Fibroblast of skin of abdomen (primary cell): ENCODE data around the gene TAPBPL.
"Not testable (repeated sequence)": the region's sequence is repeated elsewhere in the genome, so short reads cannot be mapped to it uniquely, and the experiment has no call there.

Experiments used
- DNase-seq: peaks from one replicate; pipeline ENCODE4 v3.0.0-alpha.2; 2013

TAPBPL gene

DNA sequence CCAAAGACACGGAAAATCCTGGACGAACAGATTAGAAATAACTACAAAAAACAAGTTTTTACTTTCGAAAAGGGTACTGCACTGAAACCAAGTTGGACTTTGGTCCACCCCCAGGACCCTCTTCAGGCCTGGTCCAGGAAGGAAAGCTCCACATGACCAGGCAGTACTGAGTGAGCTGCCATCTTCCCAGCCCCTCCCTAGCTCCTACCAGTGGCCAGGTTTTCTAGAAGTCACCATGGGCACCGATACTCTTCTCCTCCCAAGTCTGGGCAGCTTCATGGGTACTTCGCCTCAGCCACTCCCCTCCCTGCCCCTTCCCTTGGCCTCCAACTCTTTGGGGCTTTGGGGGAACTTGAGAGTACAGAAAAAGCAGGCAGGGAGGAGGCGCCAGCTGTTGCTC lies 12.0 kb downstream of the TAPBPL start:
- DNase-seq, result no peak

DNA sequence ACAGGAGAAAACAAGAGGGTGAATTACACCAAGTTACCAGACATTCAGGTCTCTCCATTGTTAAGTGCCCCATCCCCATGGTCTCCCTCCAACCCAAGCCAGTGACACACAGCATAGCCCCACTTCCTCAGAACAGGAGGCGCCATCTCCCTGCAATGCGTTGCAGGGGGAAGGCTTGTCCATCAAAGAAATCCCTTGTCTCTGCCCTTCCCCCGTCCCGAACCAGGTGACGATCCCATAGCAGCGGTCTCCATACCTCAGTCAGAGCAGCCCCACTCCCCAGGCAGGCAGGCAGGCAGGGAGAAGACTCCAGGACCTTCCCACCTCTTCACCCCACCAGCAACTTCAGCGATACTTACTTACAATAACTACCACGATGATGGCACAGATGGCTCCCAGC lies 12.7 kb downstream of the TAPBPL start:
- no peak for DNase-seq

DNA sequence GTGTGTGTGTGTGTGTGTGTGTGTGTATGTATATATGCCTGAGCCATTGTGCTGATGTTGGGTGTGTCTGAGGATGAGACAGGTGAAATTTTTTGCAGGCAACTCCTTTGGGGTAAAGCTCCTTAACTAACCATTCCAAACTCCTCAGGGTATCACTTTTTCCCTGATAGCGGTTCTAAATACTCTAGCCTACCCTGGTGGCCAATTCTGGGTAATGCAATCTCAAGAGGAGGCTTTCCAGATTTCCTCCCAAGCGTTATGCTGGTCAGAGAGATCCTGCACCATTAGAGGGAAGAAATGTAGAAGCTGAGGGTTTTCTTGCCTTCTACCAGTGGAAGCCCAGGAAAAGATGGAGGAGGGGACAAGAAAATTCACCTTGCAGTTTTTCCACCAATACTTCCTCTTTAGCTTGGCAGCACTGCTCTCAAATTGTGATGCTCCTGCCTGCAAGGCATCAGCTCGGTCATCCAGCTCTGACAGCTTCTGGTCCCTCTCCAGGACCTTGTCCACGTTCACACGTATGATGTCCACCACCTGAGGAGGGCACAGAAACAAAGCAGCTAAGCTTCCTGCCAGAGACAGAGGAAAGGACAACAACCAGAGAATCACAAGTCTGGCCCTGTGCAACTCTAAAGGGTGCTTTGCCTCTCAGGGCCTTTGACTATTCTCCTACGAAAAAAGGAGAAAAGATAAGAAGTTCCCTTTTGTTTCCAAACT lies 13.8 kb downstream of the TAPBPL start:
- DNase-seq, result peak; percentile 61

DNA sequence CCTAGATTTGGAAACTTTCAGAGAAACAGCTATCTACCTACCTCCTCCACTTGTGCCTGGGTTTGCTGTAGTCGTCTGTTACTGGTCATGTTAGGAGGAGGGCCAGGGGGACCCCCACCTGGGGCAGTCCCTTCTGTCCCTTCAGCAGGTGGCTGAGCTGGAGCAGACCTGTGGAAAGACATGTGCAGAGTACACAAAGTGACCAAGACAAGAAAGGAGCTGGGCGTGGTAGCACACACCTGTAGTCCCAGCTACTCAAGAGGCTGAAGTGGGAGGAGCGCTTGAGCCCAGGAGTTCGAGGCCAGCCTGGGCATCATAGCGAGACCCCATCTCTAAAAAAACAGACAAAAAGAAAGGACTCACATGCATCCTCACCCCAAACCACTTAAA lies 14.3 kb downstream of the TAPBPL start:
- no peak for DNase-seq

DNA sequence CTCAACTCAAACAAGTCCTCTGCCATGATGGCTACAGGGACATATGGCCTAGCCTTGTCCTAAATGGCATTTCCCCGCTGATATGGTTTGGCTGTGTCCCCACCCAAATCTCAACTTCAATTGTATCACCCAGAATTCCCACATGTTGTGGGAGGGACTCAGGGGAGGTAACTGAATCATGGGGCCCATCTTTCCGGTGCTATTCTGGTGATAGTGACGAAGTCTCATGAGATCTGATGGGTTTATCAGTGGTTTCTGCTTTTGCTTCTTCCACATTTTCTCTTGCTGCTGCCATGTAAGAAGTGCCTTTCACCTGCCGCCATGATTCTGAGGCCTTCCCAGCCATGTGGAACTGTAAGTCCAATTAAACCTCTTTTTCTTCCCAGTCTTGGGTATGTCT lies 14.9 kb downstream of the TAPBPL start:
- DNase-seq, result not testable (repeated sequence)

DNA sequence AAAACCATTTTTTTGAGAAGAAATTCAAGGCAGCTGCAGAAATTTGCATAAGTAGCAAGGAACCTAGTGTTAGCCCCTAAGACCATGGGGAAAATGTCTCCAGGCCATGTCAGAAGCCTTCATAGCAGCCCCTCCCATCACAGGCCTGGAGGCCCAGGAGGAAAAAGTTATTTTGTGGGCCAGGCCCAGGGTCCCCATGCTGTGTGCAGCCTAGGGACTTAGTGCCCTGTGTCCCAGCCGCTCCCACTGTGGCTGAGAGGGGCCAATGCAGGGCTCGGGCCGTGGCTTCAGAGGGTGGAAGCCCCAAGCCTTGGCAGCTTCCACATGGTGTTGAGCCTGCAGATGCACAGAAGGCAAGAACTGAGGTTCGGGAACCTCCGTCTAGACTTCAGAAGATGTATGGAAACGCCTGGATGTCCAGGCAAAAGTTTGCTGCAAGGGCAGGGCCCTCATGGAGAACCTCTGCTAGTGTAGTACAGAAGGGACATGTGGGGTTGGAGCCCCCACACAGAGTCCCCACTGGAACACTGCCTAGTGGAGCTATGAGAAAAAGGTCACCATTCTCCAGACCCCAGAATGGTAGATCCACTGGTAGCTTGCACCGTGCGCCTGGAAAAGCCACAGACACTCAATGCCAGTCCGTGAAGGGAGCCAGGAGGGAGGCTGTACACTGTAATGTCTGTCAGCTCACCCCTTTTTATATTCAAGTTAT lies 15.9 kb downstream of the TAPBPL start:
- not testable (repeated sequence) for DNase-seq

DNA sequence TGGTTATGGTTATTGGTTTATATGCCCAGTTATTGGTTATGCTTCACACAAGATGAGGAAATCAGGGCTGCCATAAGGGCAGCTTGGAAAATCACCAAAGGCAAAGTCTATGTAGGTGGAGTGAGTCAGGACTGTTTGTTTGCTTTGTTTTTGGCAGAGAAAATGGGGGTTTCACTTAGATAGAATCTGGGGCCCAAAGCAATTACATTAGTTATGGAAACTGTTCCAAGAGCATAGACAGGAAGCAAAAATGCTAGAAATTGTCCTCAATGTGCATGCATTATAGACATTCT lies 16.4 kb downstream of the TAPBPL start:
- no peak for DNase-seq

DNA sequence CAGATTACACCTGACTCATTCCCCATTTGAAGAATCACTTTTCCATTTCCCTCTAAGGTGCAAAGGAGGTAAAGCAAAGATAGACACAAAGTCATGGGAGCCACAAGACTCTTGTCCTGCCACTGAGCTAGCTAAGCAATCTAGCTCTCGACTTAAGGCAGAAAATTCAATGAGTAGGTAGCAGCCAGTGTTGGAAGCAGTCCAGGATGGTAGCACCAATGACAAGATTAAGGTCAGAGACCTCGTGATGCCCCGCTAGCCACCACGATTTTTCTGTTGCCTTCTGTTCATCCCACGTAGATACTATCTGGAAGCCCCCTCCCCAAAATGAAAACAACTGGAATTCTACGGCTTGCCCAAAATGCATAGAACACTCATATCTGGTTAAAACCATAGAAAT lies 17.2 kb downstream of the TAPBPL start:
- DNase-seq, result no peak

DNA sequence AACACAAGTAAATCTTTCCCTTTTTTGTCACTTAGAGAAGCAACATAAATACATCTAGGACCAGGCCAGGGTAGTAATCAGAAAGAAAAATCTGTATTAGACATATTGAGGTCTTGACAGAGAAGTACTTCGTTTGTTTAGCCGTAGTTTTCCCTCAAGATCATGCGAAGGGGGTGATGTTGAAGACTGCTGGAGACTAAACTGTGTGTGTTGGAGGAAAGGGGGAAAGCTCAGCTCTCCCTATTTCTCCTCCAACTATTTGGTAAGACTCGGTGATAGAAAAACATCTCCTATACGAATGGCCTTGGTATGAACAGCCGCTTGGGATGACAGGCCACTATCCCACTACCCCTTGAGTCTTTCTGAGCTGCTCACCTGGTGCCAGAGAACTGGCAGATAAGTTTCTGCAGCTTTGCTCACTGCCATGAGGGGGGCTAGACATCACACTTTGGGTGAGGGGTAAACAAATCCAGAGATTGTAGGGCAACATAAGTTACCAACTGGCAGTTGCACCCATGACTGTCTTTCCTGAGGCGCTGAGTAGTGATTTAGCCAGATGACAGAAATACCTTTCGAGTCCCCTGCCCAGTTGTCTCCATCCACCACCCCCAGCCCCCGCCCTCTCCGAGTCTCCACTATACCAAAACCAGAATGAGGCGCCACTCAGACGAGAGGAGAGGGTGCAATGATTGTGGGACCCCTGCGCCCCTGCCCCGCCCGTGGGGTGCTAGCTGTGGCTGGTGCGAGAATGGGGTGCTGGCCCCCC lies 17.9 kb downstream of the TAPBPL start:
- no peak for DNase-seq

DNA sequence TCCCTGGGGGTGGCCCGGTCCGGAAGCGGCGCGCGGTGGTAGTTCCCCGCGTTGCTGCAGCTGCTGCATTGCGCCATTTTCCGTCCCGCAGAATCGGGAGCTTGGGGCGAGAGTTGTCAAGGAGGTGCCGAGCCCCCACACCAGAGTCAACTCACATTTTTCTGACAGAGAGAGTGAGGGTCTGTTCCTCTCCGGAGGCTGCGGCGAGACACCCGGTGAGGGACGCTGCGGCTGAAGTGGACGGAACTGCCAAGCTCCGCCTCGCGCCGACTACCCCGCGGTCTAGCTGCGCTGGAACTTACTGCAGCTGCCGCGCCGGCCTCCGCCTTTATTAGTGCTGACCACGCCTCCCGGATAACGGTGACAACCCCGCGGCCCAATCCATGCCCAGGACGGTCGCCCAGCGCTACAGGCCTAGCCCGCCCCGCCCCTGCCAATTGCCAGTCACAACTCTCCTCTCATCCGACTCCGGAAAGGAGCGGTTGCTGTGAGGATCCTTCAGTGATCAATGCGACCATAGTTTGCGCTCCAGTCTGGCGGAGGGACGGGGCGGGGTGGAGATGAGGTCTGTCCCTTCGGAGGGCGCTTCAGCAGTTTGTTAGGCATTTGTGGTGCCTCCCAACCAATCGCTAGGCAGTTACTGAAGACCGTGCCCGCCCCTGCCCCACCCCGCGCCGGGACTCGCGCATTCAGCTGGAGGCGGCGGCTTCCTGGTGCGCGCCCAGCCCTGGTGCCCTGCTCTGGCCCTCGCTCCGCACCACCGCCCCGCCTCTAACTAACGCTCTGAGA lies 18.7 kb downstream of the TAPBPL start, which contains the start of gene VAMP1:
VAMP1 (minus strand) TSS at position 303 of the 789 bp plus-strand sequence; CDS start at position 157, 146 bp downstream.
- DNase-seq, result peak; percentile 98

DNA sequence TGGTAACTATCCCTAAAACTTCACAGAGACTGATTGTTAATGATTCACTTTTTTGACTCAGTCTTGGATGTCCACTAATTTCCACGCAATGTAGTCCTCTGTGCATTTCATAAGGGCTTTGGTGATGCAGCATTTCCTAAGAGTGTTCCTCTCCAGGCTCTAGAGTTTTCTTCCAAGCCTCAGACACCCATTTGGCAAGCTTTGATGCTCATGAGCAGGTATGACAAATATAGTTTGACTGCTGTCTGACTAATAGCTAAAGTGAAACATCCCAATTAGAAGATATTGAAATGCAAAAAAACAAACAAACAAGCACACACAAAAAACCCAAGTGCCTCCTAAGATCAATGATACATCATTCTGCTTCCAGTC lies 20.1 kb downstream of the TAPBPL start:
- no peak for DNase-seq

DNA sequence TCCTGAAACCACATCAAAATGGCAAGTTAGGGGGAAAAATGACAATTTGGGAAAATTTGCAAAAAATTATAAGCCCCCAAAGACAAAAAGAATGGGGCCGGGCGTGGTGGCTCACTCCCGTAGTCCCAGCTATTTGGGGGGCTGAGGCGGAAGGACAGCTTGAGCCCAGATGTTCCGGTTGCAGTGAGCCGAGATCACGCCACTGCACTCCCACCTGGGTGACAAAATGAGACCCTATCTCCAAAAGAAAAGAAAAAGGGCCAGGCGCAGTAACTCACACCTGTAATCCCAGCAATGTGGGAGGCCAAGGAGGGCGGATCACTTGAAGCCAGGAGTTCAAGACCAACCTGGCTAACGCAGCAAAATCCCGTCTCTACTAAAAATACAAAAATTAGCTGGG lies 20.6 kb downstream of the TAPBPL start:
- no peak for DNase-seq

DNA sequence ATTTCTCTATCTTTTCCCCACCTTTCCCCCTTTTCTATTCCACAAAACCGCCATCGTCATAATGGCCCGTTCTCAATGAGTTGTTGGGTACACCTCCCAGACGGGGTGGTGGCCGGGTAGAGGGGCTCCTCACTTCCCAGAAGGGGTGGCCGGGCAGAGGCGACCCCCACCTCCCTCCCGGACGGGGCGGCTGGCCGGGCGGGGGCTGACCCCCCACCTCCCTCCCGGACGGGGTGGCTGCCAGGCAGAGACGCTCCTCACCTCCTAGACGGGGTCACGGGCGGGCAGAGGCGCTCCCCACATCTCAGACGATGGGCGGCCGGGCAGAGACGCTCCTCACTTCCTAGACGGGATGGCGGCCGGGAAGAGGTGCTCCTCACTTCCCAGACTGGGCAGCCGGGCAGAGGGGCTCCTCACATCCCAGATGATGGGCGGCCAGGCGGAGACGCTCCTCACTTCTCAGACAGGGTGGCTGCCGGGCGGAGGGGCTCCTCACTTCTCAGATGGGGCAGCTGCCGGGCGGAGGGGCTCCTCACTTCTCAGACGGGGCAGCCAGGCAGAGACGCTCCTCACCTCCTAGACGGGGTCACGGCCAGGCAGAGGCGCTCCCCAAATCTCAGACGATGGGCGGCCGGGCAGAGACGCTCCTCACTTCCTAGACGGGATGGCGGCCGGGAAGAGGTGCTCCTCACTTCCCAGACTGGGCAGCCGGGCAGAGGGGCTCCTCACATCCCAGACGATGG lies 23.6 kb downstream of the TAPBPL start:
- not testable (repeated sequence) for DNase-seq

DNA sequence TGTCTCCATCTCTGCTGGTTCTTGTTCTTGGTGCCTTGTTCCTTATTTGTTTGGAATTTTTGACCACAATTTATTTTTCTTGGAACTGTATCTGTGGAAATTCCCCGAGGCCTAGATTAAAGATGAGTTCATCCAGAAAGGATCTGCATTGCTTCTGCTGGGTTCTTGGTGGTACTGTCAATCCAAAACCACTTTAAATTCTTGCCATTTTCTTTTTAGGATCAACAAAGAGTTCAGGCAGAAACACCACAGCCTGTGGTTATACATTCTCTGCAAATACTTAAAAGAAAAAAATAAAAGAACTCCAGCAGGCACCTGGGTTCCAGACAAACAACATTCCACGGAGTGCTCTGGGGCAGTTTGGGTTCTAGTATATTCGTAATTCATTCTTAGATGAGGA lies 24.6 kb downstream of the TAPBPL start:
- peak; percentile 73 for DNase-seq

DNA sequence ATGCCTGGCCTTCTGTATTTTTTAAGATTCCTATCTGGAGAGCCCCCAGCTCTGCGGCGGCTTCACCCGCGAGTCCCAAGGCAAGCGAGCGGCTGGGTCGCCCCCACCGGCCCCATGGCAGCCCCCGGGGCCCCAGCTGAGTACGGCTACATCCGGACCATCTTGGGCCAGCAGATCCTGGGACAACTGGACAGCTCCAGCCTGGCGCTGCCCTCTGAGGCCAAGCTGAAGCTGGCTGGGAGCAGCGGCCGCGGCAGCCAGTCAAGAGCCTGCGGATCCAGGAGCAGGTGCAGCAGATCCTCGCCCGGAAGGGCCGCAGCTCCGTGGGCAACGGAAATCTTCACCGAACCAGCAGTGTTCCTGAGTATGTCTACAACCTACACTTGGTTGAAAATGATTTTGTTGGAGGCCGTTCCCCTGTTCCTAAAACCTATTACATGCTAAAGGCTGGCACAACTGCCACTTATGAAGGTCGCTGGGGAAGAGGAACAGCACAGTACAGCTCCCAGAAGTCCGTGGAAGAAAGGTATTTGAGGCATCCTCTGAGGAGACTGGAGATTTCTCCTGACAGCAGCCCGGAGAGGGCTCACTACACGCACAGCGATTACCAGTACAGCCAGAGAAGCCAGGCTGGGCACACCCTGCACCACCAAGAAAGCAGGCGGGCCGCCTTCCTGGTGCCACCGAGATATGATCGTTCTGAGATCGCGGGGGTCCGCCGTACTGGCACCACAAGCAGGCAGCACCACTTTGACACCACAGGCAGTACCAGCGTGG lies 25.9 kb downstream of the TAPBPL start:
- not testable (repeated sequence) for DNase-seq

DNA sequence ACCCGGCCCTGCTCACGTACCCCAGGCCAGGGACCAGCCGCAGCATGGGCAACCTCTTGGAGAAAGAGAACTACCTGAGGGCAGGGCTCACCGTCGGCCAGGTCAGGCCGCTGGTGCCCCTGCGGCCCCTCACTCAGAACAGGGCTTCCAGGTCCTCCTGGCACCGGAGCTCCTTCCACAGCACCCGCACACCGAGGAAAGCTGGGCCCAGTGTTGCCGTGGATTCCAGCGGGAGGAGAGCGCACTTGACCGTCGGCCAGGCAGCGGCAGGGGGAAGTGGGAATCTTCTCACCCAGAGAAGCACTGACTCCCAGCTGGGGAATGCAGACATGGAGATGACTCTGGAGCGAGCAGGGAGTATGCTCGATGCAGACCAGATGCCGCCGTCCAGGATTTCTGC lies 26.6 kb downstream of the TAPBPL start:
- DNase-seq, result peak; percentile 79

DNA sequence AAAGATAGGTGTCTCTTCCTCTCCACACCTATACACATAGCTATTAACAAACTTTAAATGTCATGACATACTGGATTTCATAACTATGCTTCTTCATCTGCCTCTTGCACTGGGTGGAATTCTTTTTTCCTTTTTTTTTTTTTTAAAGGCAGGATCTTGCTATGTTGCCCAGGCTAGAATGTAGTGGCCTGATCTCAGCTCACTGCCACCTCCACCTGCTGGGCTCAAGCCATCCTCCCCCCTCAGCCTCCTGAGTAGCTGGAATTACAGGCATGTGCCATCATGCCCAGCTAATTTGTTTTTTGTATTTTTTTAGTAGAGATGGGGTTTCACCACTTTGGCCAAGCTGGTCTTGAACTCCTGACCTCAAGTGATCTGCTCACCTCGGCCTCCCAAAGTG lies 36.4 kb downstream of the TAPBPL start:
- DNase-seq, result no peak

DNA sequence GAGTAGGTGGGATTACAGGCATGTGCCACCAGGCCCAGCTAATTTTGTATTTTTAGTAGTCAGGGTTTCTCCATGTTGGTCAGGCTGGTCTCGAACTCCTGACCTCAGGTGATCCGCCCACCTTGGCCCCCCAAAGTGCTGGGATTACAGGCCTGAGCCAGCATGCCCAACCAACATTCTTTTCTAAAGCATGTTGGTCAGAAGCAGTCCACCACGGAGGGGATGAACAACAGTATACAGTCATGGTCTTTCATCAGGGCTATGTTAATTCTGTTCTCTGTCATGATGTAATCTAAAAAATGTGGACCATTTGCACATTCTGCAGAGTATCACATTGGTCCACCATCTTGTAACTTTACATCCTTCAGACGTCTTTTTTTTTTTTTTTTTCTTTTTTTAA lies 37.6 kb downstream of the TAPBPL start:
- DNase-seq, result no peak

DNA sequence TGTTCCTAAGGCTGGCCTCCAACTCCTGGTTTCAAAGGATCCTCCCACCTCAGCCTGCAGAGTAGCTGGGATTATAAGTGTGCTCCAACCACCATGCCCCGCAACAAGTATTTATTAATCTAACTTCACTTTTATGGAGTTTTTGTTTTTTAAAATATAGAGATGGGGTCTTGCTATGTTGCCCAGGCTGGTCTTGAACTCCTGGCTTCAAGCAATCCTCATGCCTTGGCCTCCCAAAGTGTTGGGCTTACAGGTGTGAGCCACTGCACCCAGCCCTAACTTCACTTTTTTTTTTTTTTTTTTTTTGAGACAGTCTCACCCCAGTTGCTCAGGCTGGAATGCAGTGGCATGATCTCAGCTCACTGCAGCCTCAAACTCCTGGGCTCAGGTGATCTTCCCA lies 38.8 kb downstream of the TAPBPL start:
- not testable (repeated sequence) for DNase-seq

DNA sequence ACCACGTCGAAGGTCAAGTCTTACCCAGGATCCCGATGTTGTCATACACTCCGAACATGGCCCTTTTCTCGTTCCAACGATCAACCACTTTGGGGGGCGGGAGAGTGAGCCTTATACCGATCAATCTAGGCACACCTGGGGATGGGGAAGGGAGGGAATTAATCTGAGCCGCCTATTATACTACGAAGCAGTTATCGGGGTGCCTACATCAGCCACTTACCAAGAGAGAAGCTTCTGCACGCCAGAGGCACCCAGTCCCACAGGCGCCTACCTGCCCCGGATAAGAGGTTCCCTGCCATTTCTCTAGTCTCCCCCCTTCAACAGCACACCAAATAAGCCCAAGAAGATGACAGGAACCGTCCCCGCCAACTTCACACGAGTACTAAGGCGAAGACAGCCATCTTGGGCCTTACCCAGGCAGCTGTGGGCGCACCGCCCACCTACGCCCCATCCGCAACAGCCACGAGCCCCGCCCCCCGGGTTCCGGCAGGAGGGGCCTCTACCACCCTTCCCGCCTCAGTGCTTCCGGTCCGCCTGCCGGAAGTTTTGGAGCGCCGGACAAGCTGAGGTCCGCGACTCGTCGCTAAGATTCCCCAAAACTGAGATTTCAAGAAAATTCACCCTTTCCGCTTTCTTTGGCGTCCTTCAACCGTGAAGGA lies 41.1 kb downstream of the TAPBPL start, which contains the start of gene MRPL51:
MRPL51 (minus strand) TSS at position 425 of the 659 bp plus-strand sequence; CDS start at position 299, 126 bp downstream.
- DNase-seq, result peak; percentile 94
